ENCODE measurements around the gene MYO10. TPM values are rescaled to one million over a fixed set of nuclear protein-coding genes. Genes with fewer than 3 reads are reported as not detected.

Gene MYO10
- total and polyA plus RNA-seq, 2 of the 8 experiments (the other 6 are each of a cell fraction or from before 2014, with no cell fraction given) = 21.5 to 107 TPM

- no peak overlapping the region for H2AK5ac ChIP-seq (ENCODE audit: low read depth, low read length)
- peaks cover 0 to 3% of the 10 kb centered on the region in 2 experiments for H4K20me1 ChIP-seq (replicated peaks in 1 of 2; ENCODE audit: control insufficient read depth in 1 of 2, insufficient read depth in 2 of 2, low read length in 2 of 2)
- H3K79me2 ChIP-seq (ENCODE audit: control insufficient read depth in 1 of 2, insufficient read depth in 2 of 2, low read length in 2 of 2) = no peaks in the 10 kb centered on the region
- DNase-seq (ENCODE audit: low read depth in 1 of 2, low spot score in 2 of 2) (no peak), FAIRE-seq (no peak)
- no peak overlapping the region for H4K91ac ChIP-seq (replicated peaks; ENCODE audit: insufficient read length, low read length)
- ChIA-PET CTCF (ENCODE audit: partially characterized antibody) (interaction anchor here (0.7 to 1.5 kb wide), 2 partner anchors 28 to 174 kb away, joined by 3 read pairs; no protein-coding TSS in a partner anchor), POLR2A (ENCODE audit: partially characterized antibody) (interaction anchor here (0.7 kb wide), 1 partner anchor 43 kb away, joined by 3 read pairs; no protein-coding TSS in a partner anchor)
- H3K56ac ChIP-seq (replicated peaks; ENCODE audit: insufficient read length, low read depth, low read length) = no peak overlapping the region
- H3K36me3 ChIP-seq (ENCODE audit: control insufficient read depth in 2 of 4, insufficient read depth in 4 of 4, low read length in 3 of 4) = peaks cover 2 to 21% (median 8%) of the 10 kb centered on the region in 4 experiments; a peak in 5 of 8 replicates
- H3K18ac ChIP-seq (ENCODE audit: extremely low read depth, low read length) = no peak overlapping the region
- no peak overlapping the region for H3K9ac ChIP-seq (replicated peaks in 1 of 4; ENCODE audit: extremely low read depth in 1 of 4, low read depth in 3 of 4, low read length in 3 of 4)
- no peak overlapping the region for H2BK20ac ChIP-seq (ENCODE audit: low read length)
- H2AFZ ChIP-seq (ENCODE audit: low read length) = no peak overlapping the region
- H3K23ac ChIP-seq (ENCODE audit: insufficient read length) = no peak overlapping the region
- no peak overlapping the region for H4K5ac ChIP-seq (ENCODE audit: insufficient read length, low read depth, low read length)
- no peaks in the 10 kb centered on the region for H3K9me3 ChIP-seq (ENCODE audit: insufficient read depth in 2 of 2, low read depth in 1 of 2, low read length in 1 of 2)
- no peak overlapping the region for H3K4ac ChIP-seq (replicated peaks; ENCODE audit: insufficient read length, low read depth, low read length)
- H3K4me1 ChIP-seq (replicated peaks in 1 of 4; ENCODE audit: control insufficient read depth in 3 of 4, insufficient read depth in 4 of 4, low read length in 3 of 4) = no peaks in the 10 kb centered on the region
- WGBS, 2 experiments (ENCODE audit: extremely low coverage in 1 of 2, insufficient coverage in 1 of 2, insufficient read length in 1 of 2, insufficient replicate concordance in 2 of 2, low coverage in 1 of 2, low lambda C conversion rate in 2 of 2, missing lambda C conversion rate in 1 of 2) = 73% methylated on average over 5 of the region's 5 CpGs; no CpG with 5 or more reads in 1 of the 2 experiments
- TF ChIP-seq, protein P1, sequence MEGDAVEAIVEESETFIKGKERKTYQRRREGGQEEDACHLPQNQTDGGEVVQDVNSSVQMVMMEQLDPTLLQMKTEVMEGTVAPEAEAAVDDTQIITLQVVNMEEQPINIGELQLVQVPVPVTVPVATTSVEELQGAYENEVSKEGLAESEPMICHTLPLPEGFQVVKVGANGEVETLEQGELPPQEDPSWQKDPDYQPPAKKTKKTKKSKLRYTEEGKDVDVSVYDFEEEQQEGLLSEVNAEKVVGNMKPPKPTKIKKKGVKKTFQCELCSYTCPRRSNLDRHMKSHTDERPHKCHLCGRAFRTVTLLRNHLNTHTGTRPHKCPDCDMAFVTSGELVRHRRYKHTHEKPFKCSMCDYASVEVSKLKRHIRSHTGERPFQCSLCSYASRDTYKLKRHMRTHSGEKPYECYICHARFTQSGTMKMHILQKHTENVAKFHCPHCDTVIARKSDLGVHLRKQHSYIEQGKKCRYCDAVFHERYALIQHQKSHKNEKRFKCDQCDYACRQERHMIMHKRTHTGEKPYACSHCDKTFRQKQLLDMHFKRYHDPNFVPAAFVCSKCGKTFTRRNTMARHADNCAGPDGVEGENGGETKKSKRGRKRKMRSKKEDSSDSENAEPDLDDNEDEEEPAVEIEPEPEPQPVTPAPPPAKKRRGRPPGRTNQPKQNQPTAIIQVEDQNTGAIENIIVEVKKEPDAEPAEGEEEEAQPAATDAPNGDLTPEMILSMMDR (IDR thresholded peaks at IDR 0.05; ENCODE audit: control extremely low read depth in 1 of 3, insufficient read depth in 1 of 3, low read depth in 1 of 3, low read length in 3 of 3) = peak in 1 of 3 experiments; percentile 19; a peak in 1 of 4 replicates
- TF ChIP-seq KDM5A (IDR thresholded peaks at IDR 0.05; ENCODE audit: low read length) = no peak
- H2BK120ac ChIP-seq (replicated peaks; ENCODE audit: low read depth, low read length) = no peak overlapping the region
- H2BK12ac ChIP-seq (ENCODE audit: low read depth, low read length) = no peak overlapping the region
- H3K79me1 ChIP-seq (ENCODE audit: low read depth, low read length) = no peaks in the 10 kb centered on the region
- no peak overlapping the region for H4K8ac ChIP-seq (ENCODE audit: extremely low read depth, insufficient read depth, low read length)
- no peak overlapping the region for H3K4me2 ChIP-seq (ENCODE audit: insufficient read depth in 1 of 2, low read depth in 2 of 2, low read length in 2 of 2)
- H3K23me2 ChIP-seq (ENCODE audit: low read depth, low read length) = no peaks in the 10 kb centered on the region
- H3K14ac ChIP-seq (ENCODE audit: insufficient read length) = no peak overlapping the region
- H2BK15ac ChIP-seq (ENCODE audit: low read length) = no peak overlapping the region
- no peak overlapping the region for H3K4me3 ChIP-seq (ENCODE audit: extremely low read depth in 1 of 4, insufficient read depth in 2 of 4, low read depth in 3 of 4, low read length in 4 of 4)
- no peak overlapping the region for H2BK5ac ChIP-seq (ENCODE audit: low read depth, low read length)
- H3K27ac ChIP-seq (ENCODE audit: low read depth, low read length) = no peak overlapping the region
- H3K27me3 ChIP-seq (replicated peaks in 1 of 4; ENCODE audit: control insufficient read depth in 3 of 4, extremely low read depth in 1 of 4, insufficient read depth in 3 of 4, low read length in 3 of 4) = no peaks in the 10 kb centered on the region
Measured at GRCh38 chr5:16660982-16661381, 275.1 kb downstream of the MYO10 start.
